Panc1 (cell line): ENCODE data around the gene CREG1. TPM values are rescaled to one million over a fixed set of nuclear protein-coding genes. Genes with fewer than 3 reads are reported as not detected.

Experiments used
- ATAC-seq: fragments of 200-7000 bp; cut with Tn5 transposase; 2 replicates; pipeline ENCODE4 v1.9.1; 2020; ENCODE audit warnings: mild to moderate bottlenecking, moderate library complexity
- BruUV-seq: library from RNA; stranded (reverse); fragments of 400-500 nt; replicated peaks from 2 replicates; lab custom pipeline; 2021; lab: Mats Ljungman, UMichigan
- CTCF ChIA-PET: fragments of 300-600 bp; sonication (Branson Sonifier 250); formaldehyde crosslinking; loops from one replicate; lab custom pipeline; 2022; ENCODE audit warnings: antibody characterized with exemption; lab: Charles Lee
- POLR2A ChIA-PET: fragments of 300-600 bp; sonication (Branson Sonifier 250); formaldehyde crosslinking; loops from one replicate; lab custom pipeline; 2022; ENCODE audit warnings: antibody characterized with exemption; lab: Charles Lee
- DNase-seq: peaks from one replicate; pipeline ENCODE4 v3.0.0-alpha.2; 2010; ENCODE audit warnings: low read depth, low spot score
- H3K27ac ChIP-seq: 2 replicates; pipeline ENCODE4 v1.5.1; 2011; ENCODE audit warnings: mild to moderate bottlenecking, low read length, inconsistent platforms
- H3K27me3 ChIP-seq: fragments of 200-500 bp; sonication (Bioruptor generic); 2 replicates; pipeline ENCODE4 v1.6.0; 2014; ENCODE audit warnings: low read length, inconsistent platforms; ENCODE audit not compliant: control insufficient read depth, insufficient read depth
- H3K36me3 ChIP-seq: fragments of 200-500 bp; sonication (Bioruptor generic); 2 replicates; pipeline ENCODE4 v1.5.1; 2014; ENCODE audit warnings: inconsistent platforms, mild to moderate bottlenecking, low read length, moderate library complexity; ENCODE audit not compliant: control insufficient read depth, insufficient read depth
- H3K4me1 ChIP-seq: 2 replicates; pipeline ENCODE4 v1.5.1; 2011; ENCODE audit warnings: inconsistent platforms, mild to moderate bottlenecking, low read length, moderate library complexity; ENCODE audit not compliant: control insufficient read depth, insufficient read depth
- H3K4me3 ChIP-seq, 2 experiments: 2 replicates each; pipeline ENCODE4 v1.5.1; 2011 to 2012; ENCODE audit warnings: low read depth in 2 of 2, low read length in 2 of 2, mild to moderate bottlenecking in 2 of 2, inconsistent platforms in 1 of 2, moderate library complexity in 1 of 2
- H3K9me3 ChIP-seq: fragments of 200-500 bp; sonication (Bioruptor generic); 2 replicates; pipeline ENCODE4 v1.5.1; 2014; ENCODE audit warnings: low read depth, mild to moderate bottlenecking, inconsistent platforms, low read length, moderate library complexity; ENCODE audit not compliant: control insufficient read depth, insufficient read depth
- POLR2AphosphoS5 ChIP-seq: IDR thresholded peaks from 2 replicates; pipeline ENCODE4 v1.6.1; 2012; ENCODE audit warnings: mild to moderate bottlenecking, low read depth, low read length, moderate library complexity
- SIN3A ChIP-seq: IDR thresholded peaks from 2 replicates; pipeline ENCODE4 v1.6.1; 2012; ENCODE audit warnings: low read depth, mild to moderate bottlenecking, low read length, moderate library complexity, borderline replicate concordance; ENCODE audit not compliant: insufficient read depth
- TCF7L2 ChIP-seq: IDR thresholded peaks from 2 replicates; pipeline ENCODE4 v1.6.1; 2011; ENCODE audit warnings: mild to moderate bottlenecking, low read depth, low read length, inconsistent platforms
- in situ Hi-C: cut with HindIII; loops from 2 replicates; pipeline ENCODE4 v1.10.0; 2016; ENCODE audit warnings: low sequenced_read_pairs, low pct_unique_long_range_greater_than_20kb
- intact Hi-C: fragments of 100-400 bp; cut with micrococcal nuclease; formaldehyde crosslinking; loops from one replicate; pipeline ENCODE4 v1.10.0; 2022; ENCODE audit not compliant: unreplicated experiment
- total RNA-seq: library from RNA; stranded (reverse); gene quantifications from one replicate; pipeline ENCODE4 v1.2.1, GENCODE V29; 2021; ENCODE audit not compliant: unreplicated experiment
- TF ChIP-seq, protein P1 (sequence below), 2 experiments: IDR thresholded peaks; 2 replicates each; pipeline ENCODE4 v1.6.1; 2011 to 2012; ENCODE audit warnings: low read depth in 2 of 2, control low read depth in 1 of 2, low read length in 1 of 2, mild to moderate bottlenecking in 1 of 2, moderate library complexity in 1 of 2; ENCODE audit not compliant: insufficient read depth in 1 of 2
- TF ChIP-seq, protein P2 (sequence below): fragments of 450-650 bp; IDR thresholded peaks from 2 replicates; pipeline ENCODE4 v1.5.1; 2017; ENCODE audit warnings: mild to moderate bottlenecking

CREG1 gene
- total RNA-seq, 1 experiment from 2014 or later = 25.9 TPM

GRCh38 chr1:167565922-167566321 lies 12.4 kb upstream of the CREG1 start:
- DNase-seq = no peak
- POLR2A ChIA-PET = no interaction called here
- Histone ChIP-seq H3K27me3 (no peaks in the 10 kb centered on the region), H3K27ac (no peak overlapping the region), H3K4me1 (no peaks in the 10 kb centered on the region), H3K9me3 (no peaks in the 10 kb centered on the region), H3K36me3 (no peaks in the 10 kb centered on the region), H3K4me3 (no peak overlapping the region)
- CTCF ChIA-PET = interaction anchor here (0.5 kb wide), 1 partner anchor 112 kb away, joined by 3 read pairs; no protein-coding TSS in a partner anchor
- no peak for ATAC-seq
- intact Hi-C loops = no loop called here
- no TSS peak for BruUV-seq
- in situ Hi-C loops = no loop called here
- TF ChIP-seq SIN3A (no peak), POLR2AphosphoS5 (no peak), TCF7L2 (no peak)
- TF ChIP-seq, protein P1, sequence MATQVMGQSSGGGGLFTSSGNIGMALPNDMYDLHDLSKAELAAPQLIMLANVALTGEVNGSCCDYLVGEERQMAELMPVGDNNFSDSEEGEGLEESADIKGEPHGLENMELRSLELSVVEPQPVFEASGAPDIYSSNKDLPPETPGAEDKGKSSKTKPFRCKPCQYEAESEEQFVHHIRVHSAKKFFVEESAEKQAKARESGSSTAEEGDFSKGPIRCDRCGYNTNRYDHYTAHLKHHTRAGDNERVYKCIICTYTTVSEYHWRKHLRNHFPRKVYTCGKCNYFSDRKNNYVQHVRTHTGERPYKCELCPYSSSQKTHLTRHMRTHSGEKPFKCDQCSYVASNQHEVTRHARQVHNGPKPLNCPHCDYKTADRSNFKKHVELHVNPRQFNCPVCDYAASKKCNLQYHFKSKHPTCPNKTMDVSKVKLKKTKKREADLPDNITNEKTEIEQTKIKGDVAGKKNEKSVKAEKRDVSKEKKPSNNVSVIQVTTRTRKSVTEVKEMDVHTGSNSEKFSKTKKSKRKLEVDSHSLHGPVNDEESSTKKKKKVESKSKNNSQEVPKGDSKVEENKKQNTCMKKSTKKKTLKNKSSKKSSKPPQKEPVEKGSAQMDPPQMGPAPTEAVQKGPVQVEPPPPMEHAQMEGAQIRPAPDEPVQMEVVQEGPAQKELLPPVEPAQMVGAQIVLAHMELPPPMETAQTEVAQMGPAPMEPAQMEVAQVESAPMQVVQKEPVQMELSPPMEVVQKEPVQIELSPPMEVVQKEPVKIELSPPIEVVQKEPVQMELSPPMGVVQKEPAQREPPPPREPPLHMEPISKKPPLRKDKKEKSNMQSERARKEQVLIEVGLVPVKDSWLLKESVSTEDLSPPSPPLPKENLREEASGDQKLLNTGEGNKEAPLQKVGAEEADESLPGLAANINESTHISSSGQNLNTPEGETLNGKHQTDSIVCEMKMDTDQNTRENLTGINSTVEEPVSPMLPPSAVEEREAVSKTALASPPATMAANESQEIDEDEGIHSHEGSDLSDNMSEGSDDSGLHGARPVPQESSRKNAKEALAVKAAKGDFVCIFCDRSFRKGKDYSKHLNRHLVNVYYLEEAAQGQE (IDR thresholded peaks at IDR 0.05; ENCODE audit: insufficient read depth in 1 of 2, low read depth in 2 of 2, low read length in 1 of 2) = no peak
- TF ChIP-seq, protein P2, sequence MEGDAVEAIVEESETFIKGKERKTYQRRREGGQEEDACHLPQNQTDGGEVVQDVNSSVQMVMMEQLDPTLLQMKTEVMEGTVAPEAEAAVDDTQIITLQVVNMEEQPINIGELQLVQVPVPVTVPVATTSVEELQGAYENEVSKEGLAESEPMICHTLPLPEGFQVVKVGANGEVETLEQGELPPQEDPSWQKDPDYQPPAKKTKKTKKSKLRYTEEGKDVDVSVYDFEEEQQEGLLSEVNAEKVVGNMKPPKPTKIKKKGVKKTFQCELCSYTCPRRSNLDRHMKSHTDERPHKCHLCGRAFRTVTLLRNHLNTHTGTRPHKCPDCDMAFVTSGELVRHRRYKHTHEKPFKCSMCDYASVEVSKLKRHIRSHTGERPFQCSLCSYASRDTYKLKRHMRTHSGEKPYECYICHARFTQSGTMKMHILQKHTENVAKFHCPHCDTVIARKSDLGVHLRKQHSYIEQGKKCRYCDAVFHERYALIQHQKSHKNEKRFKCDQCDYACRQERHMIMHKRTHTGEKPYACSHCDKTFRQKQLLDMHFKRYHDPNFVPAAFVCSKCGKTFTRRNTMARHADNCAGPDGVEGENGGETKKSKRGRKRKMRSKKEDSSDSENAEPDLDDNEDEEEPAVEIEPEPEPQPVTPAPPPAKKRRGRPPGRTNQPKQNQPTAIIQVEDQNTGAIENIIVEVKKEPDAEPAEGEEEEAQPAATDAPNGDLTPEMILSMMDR = no peak

- ATAC-seq = no peak
- CTCF ChIA-PET = interaction anchor here (0.6 kb wide), 2 partner anchors 32 to 330 kb away, joined by 4 to 6 read pairs; no protein-coding TSS in a partner anchor
- TF ChIP-seq SIN3A = no peak
- no peak for TF ChIP-seq TCF7L2
- TF ChIP-seq, protein P1 (IDR thresholded peaks at IDR 0.05; ENCODE audit: insufficient read depth in 1 of 2, low read depth in 2 of 2, low read length in 1 of 2) = no peak
- no peak for TF ChIP-seq POLR2AphosphoS5
- TF ChIP-seq, protein P2 = no peak
- in situ Hi-C loops (no loop called here), intact Hi-C loops (no loop called here)
- no peaks in the 10 kb centered on the region for H3K36me3 ChIP-seq
- no peaks in the 10 kb centered on the region for H3K4me1 ChIP-seq
- H3K4me3 ChIP-seq = no peak overlapping the region
- H3K9me3 ChIP-seq = no peaks in the 10 kb centered on the region
- H3K27me3 ChIP-seq = no peaks in the 10 kb centered on the region
- POLR2A ChIA-PET = no interaction called here
- no TSS peak for BruUV-seq
- H3K27ac ChIP-seq = no peak overlapping the region
- DNase-seq = no peak
Measured at GRCh38 chr1:167564612-167565270, 11.2 kb upstream of the CREG1 start.
